Erythroblast (primary cell): ENCODE results near the gene SLC25A51.

Experiments
- GATA1 ChIP-seq: IDR thresholded peaks from 2 replicates; pipeline ENCODE4 v1.6.1; 2011; ENCODE audit warnings: low read depth, mild to moderate bottlenecking, control low read depth, low read length, moderate library complexity
- POLR2A ChIP-seq: IDR thresholded peaks from 2 replicates; pipeline ENCODE4 v1.6.1; 2011; ENCODE audit warnings: mild to moderate bottlenecking, low read length

DNA sequence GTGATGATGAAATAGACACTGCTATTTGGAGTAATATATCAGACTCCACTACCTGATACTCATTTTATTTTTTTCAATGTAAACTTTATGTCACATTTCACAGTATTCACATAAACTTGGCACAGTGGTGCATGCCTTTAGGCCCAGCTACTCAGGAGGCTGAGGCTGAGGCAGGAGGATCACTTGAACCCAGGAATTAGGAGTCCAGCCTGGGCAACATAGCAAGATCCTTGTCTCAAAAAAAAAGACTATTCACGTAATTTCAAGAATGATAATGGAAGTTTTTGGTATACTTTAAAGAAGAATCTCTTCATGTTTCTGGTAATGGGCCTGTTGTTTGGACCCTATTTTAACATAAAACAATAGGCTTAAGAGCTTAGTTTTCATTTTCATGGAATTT lies 47.4 kb downstream of the SLC25A51 start:
- TF ChIP-seq POLR2A (no peak), GATA1 (no peak)
